Esophagus squamous epithelium (tissue), 4 donors: ENCODE measurements around the gene RAMP1.

ENCODE experiments used
- POLR2A ChIP-seq, 4 donors: fragments of 450-650 bp; IDR thresholded peaks; one replicate each; pipeline ENCODE4 v1.6.1; 2017; ENCODE audit warnings: antibody characterized with exemption in 4 of 4, mild to moderate bottlenecking in 4 of 4, moderate library complexity in 3 of 4
- TF ChIP-seq, protein P1 (sequence below), 6 experiments: fragments of 450-650 bp in 4 of 6; fragments of 200-600 bp in 2 of 6; sonication (generic) in 2 of 6; IDR thresholded peaks; one replicate each; pipeline ENCODE4 v1.5.1; 2016 to 2019; ENCODE audit warnings: antibody characterized with exemption in 6 of 6, mild to moderate bottlenecking in 4 of 6, moderate library complexity in 4 of 6

DNA sequence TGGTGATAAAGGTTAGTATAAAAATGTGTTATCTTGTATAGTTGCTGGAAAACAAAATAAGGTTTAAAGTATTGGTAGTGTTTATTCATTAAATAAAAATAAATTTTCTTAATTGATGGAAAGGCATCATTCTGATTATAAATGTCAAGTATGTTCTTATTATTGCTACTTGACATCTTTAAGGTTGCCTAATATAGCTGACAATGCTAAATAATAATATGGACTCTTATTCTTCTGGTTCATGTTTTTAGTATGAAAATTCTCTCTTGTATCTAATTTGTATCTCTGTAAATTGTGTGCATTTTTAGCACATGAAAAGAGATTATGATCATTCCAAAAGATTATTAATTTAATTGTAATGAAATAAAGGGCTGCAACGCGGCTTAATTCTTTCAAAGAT, 35.9 kb upstream of the RAMP1 start:
- TF ChIP-seq, protein P1, sequence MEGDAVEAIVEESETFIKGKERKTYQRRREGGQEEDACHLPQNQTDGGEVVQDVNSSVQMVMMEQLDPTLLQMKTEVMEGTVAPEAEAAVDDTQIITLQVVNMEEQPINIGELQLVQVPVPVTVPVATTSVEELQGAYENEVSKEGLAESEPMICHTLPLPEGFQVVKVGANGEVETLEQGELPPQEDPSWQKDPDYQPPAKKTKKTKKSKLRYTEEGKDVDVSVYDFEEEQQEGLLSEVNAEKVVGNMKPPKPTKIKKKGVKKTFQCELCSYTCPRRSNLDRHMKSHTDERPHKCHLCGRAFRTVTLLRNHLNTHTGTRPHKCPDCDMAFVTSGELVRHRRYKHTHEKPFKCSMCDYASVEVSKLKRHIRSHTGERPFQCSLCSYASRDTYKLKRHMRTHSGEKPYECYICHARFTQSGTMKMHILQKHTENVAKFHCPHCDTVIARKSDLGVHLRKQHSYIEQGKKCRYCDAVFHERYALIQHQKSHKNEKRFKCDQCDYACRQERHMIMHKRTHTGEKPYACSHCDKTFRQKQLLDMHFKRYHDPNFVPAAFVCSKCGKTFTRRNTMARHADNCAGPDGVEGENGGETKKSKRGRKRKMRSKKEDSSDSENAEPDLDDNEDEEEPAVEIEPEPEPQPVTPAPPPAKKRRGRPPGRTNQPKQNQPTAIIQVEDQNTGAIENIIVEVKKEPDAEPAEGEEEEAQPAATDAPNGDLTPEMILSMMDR (IDR thresholded peaks at IDR 0.05): no peak
- TF ChIP-seq POLR2A (IDR thresholded peaks at IDR 0.05): no peak
